Left lung (tissue), 10 donors: ENCODE data around the gene NR6A1. TPM values are rescaled to one million over a fixed set of nuclear protein-coding genes. Genes with fewer than 3 reads are reported as not detected.

ENCODE experiments used
- ATAC-seq: fragments of 200-7000 bp; cut with Tn5 transposase; one replicate; pipeline ENCODE4 v1.9.1; 2020; ENCODE audit warnings: moderate library complexity
- DNase-seq, 4 donors: peaks; one replicate each; pipeline ENCODE4 v3.0.0-alpha.2; 2013 to 2020
- H3K27ac ChIP-seq, 2 donors: fragments of 200-600 bp; sonication (generic) in 1 of 2; one replicate each; pipeline versions ENCODE4 v1.5.0 to v1.8.0; 2020 to 2021
- H3K27me3 ChIP-seq, 2 donors: fragments of 200-600 bp; sonication (generic) in 1 of 2; one replicate each; pipeline versions ENCODE4 v1.5.0 to v1.8.0; 2020 to 2021
- H3K36me3 ChIP-seq, 2 donors: fragments of 200-600 bp; sonication (generic) in 1 of 2; one replicate each; pipeline versions ENCODE4 v1.5.0 to v1.8.0; 2020 to 2021
- H3K4me1 ChIP-seq, 2 donors: fragments of 200-600 bp; one replicate each; pipeline ENCODE4 v1.8.0; 2021
- H3K4me3 ChIP-seq, 2 donors: fragments of 200-600 bp; sonication (generic) in 1 of 2; one replicate each; pipeline versions ENCODE4 v1.5.0 to v1.8.0; 2020 to 2021; ENCODE audit warnings: mild to moderate bottlenecking in 1 of 2
- H3K9me3 ChIP-seq, 2 donors: fragments of 200-600 bp; sonication (generic) in 1 of 2; one replicate each; pipeline versions ENCODE4 v1.5.0 to v1.8.0; 2020 to 2021
- CTCF ChIP-seq, 2 donors: fragments of 200-600 bp; sonication (generic) in 1 of 2; IDR thresholded peaks; one replicate each; pipeline versions ENCODE4 v1.5.0 to v1.8.0; 2021; ENCODE audit warnings: antibody characterized with exemption in 2 of 2
- intact Hi-C, 2 donors: fragments of 100-400 bp; cut with DNase I; formaldehyde crosslinking; loops; one replicate each; pipeline versions ENCODE4 v1.11.2 to v1.14.2; 2022
- polyA plus RNA-seq, 6 donors: library from polyadenylated mRNA; unstranded; fragments of 120-200 nt; gene quantifications; one replicate each; pipeline ENCODE4 v1.2.1, GENCODE V29; 2013; ENCODE audit not compliant: insufficient read length in 6 of 6
- total RNA-seq, 2 donors: library from RNA; stranded (reverse); fragmentation: NEBNext Ultra II Directional; extraction: Animal tissue kit (Norgen Biotek cat#: 25700); gene quantifications; one replicate each; pipeline ENCODE4 v1.2.1, GENCODE V29; 2021
- donor health status: DM: no; HTN: yes; CAD: no.
- donor health status: DM: no; HTN: no; CAD: no.

Gene NR6A1
- total and polyA plus RNA-seq, 8 donors: 1.2 to 4.1 (median 1.7) TPM

- Histone ChIP-seq H3K4me3 (no peak overlapping the region), H3K9me3 (no peaks in the 10 kb centered on the region), H3K4me1 (peaks cover 8 to 36% of the 10 kb centered on the region in 2 donors), H3K36me3 (no peaks in the 10 kb centered on the region), H3K27me3 (no peaks in the 10 kb centered on the region), H3K27ac (no peak overlapping the region)
- intact Hi-C loops: no loop called here
- ATAC-seq (no peak), DNase-seq (peak in 1 of 4 donors; percentile 59)
- no peak for TF ChIP-seq CTCF (IDR thresholded peaks at IDR 0.05)
These were observed 30.2 kb upstream of the NR6A1 start for GRCh38 chr9:124801356-124801755.

- Histone ChIP-seq H3K9me3 (no peaks in the 10 kb centered on the region), H3K27ac (no peak overlapping the region), H3K36me3 (no peaks in the 10 kb centered on the region), H3K27me3 (no peaks in the 10 kb centered on the region), H3K4me3 (no peak overlapping the region), H3K4me1 (peaks cover 12 to 43% of the 10 kb centered on the region in 2 donors)
- peak; percentile 66 for ATAC-seq
- peak in 3 of 4 donors; percentile 58 to 73 (median 65) for DNase-seq
- intact Hi-C loops: no loop called here
- no peak for TF ChIP-seq CTCF (IDR thresholded peaks at IDR 0.05)
These were observed 29.5 kb upstream of the NR6A1 start for GRCh38 chr9:124800306-124801259.

- H3K4me3 ChIP-seq: no peak overlapping the region
- no peaks in the 10 kb centered on the region for H3K27me3 ChIP-seq
- no peaks in the 10 kb centered on the region for H3K36me3 ChIP-seq
- no peak overlapping the region for H3K27ac ChIP-seq
- DNase-seq (peak in 1 of 4 donors; percentile 74), ATAC-seq (no peak)
- peaks cover 12 to 45% of the 10 kb centered on the region in 2 donors for H3K4me1 ChIP-seq
- TF ChIP-seq CTCF (IDR thresholded peaks at IDR 0.05): no peak
- intact Hi-C loops: no loop called here
- H3K9me3 ChIP-seq: no peaks in the 10 kb centered on the region
These were observed 28.3 kb upstream of the NR6A1 start for GRCh38 chr9:124799274-124800006.

- Histone ChIP-seq H3K27ac (peak overlapping the region in 1 of 2 donors; percentile 63), H3K4me1 (peaks cover 12 to 49% of the 10 kb centered on the region in 2 donors), H3K27me3 (no peaks in the 10 kb centered on the region), H3K9me3 (no peaks in the 10 kb centered on the region), H3K36me3 (no peaks in the 10 kb centered on the region), H3K4me3 (no peak overlapping the region)
- peak in 2 of 4 donors; percentile 14 to 57 for DNase-seq
- intact Hi-C loops: no loop called here
- no peak for ATAC-seq
- TF ChIP-seq CTCF (IDR thresholded peaks at IDR 0.05): no peak
These were observed 26.4 kb upstream of the NR6A1 start for GRCh38 chr9:124797343-124798103.
